ENCODE data around the gene WDR88.

GRCh38 chr19:33202546-33203507, 70.9 kb downstream of the WDR88 start:
- TF ChIP-seq CTCF (IDR thresholded peaks at IDR 0.05; ENCODE audit: poor library complexity, severe bottlenecking) = no peak
- no peak for TF ChIP-seq REST (IDR thresholded peaks at IDR 0.05; ENCODE audit: borderline replicate concordance)
- no peak for TF ChIP-seq EP300 (conservative IDR thresholded peaks at IDR 0.05; ENCODE audit: poor library complexity, severe bottlenecking)
- TF ChIP-seq EZH2 (IDR thresholded peaks at IDR 0.05; ENCODE audit: borderline replicate concordance, insufficient read depth, low read length, poor library complexity, severe bottlenecking) = no peak
- no peak for TF ChIP-seq POLR2AphosphoS5 (IDR thresholded peaks at IDR 0.05)
